CD14-positive monocyte (primary cell): ENCODE data around the gene YES1. TPM values are rescaled to one million over a fixed set of nuclear protein-coding genes. Genes with fewer than 3 reads are reported as not detected.

Experiments
- DNase-seq, 3 donors: peaks; one replicate each; pipeline ENCODE4 v3.0.0-alpha.2; 2011 to 2022
- H2AFZ ChIP-seq: 2 replicates; pipeline ENCODE4 v1.6.0; 2012; ENCODE audit warnings: mild to moderate bottlenecking, low read depth, low read length, inconsistent platforms; ENCODE audit not compliant: insufficient read depth, poor library complexity, severe bottlenecking
- H3K27ac ChIP-seq, 2 donors: 1 replicate in 1 of 2; 2 replicates in 1 of 2; pipeline ENCODE4 v1.5.1; 2012 to 2013; ENCODE audit warnings: low read length in 2 of 2, control low read depth in 1 of 2, inconsistent platforms in 1 of 2, low read depth in 1 of 2, mild to moderate bottlenecking in 1 of 2
- H3K27me3 ChIP-seq, 2 donors: one replicate each; pipeline versions ENCODE4 v1.6.0 to v1.6.1; 2011 to 2013; ENCODE audit warnings: low read length in 2 of 2; ENCODE audit not compliant: control insufficient read depth in 2 of 2, insufficient read depth in 2 of 2
- H3K36me3 ChIP-seq, 2 donors: replicated peaks in 1 of 2; 1 replicate in 1 of 2; 2 replicates in 1 of 2; pipeline versions ENCODE4 v1.5.1 to v1.6.1; 2012 to 2013; ENCODE audit warnings: low read length in 2 of 2, control low read depth in 1 of 2, inconsistent platforms in 1 of 2, mild to moderate bottlenecking in 1 of 2; ENCODE audit not compliant: insufficient read depth in 2 of 2, control insufficient read depth in 1 of 2
- H3K4me1 ChIP-seq, 2 donors: 1 replicate in 1 of 2; 2 replicates in 1 of 2; pipeline versions ENCODE4 v1.5.1 to v1.6.1; 2012 to 2013; ENCODE audit warnings: low read length in 2 of 2, control low read depth in 1 of 2, inconsistent platforms in 1 of 2, mild to moderate bottlenecking in 1 of 2, moderate library complexity in 1 of 2; ENCODE audit not compliant: insufficient read depth in 2 of 2, control insufficient read depth in 1 of 2
- H3K4me2 ChIP-seq: replicated peaks from 2 replicates; pipeline ENCODE3; 2012; ENCODE audit warnings: low read length, moderate library complexity, mild to moderate bottlenecking; ENCODE audit not compliant: poor library complexity, severe bottlenecking; ENCODE audit errors: extremely low read depth
- H3K4me3 ChIP-seq, 3 experiments: fragments of 200-600 bp in 1 of 3; sonication (generic) in 1 of 3; replicated peaks in 1 of 3; 1 replicate in 2 of 3; 2 replicates in 1 of 3; pipeline ENCODE4 v1.5.1; 2011 to 2013; ENCODE audit warnings: low read length in 3 of 3, mild to moderate bottlenecking in 3 of 3, control low read depth in 2 of 3, low read depth in 2 of 3, inconsistent platforms in 1 of 3, moderate library complexity in 1 of 3
- H3K79me2 ChIP-seq: 2 replicates; pipeline ENCODE4 v1.6.0; 2012; ENCODE audit warnings: mild to moderate bottlenecking, control low read depth, inconsistent platforms, low read length, moderate library complexity; ENCODE audit not compliant: insufficient read depth
- H3K9ac ChIP-seq: 2 replicates; pipeline ENCODE4 v1.6.0; 2017; ENCODE audit warnings: low read length, mild to moderate bottlenecking; ENCODE audit not compliant: insufficient read depth, poor library complexity, severe bottlenecking
- H3K9me3 ChIP-seq, 2 donors: replicated peaks in 1 of 2; 1 replicate in 1 of 2; 2 replicates in 1 of 2; pipeline versions ENCODE4 v1.5.1 to v1.6.1; 2012 to 2013; ENCODE audit warnings: low read length in 2 of 2, control low read depth in 1 of 2; ENCODE audit not compliant: control insufficient read depth in 1 of 2, insufficient read depth in 1 of 2
- H4K20me1 ChIP-seq: 2 replicates; pipeline ENCODE4 v1.6.0; 2012; ENCODE audit warnings: mild to moderate bottlenecking, low read length, control low read depth, moderate library complexity; ENCODE audit not compliant: insufficient read depth
- H3K27ac Mint-ChIP-seq, 7 donors: one replicate each; pipeline ENCODE4 v1.8.0; 2020; ENCODE audit warnings: mild to moderate bottlenecking in 7 of 7, mixed read lengths in 7 of 7, moderate library complexity in 6 of 7, inconsistent platforms in 2 of 7
- H3K27me3 Mint-ChIP-seq, 3 donors: one replicate each; pipeline ENCODE4 v1.8.0; 2021 to 2022; ENCODE audit warnings: low read depth in 3 of 3, mild to moderate bottlenecking in 3 of 3, mixed read lengths in 3 of 3, moderate library complexity in 3 of 3, inconsistent platforms in 1 of 3
- H3K36me3 Mint-ChIP-seq, 2 donors: one replicate each; pipeline ENCODE4 v1.8.0; 2020; ENCODE audit warnings: mixed read lengths in 2 of 2, inconsistent platforms in 1 of 2, mild to moderate bottlenecking in 1 of 2
- H3K4me1 Mint-ChIP-seq: one replicate; pipeline ENCODE4 v1.8.0; 2020; ENCODE audit warnings: mild to moderate bottlenecking, mixed read lengths
- H3K4me3 Mint-ChIP-seq, 2 donors: one replicate each; pipeline ENCODE4 v1.8.0; 2020; ENCODE audit warnings: mild to moderate bottlenecking in 2 of 2, mixed read lengths in 2 of 2, moderate library complexity in 1 of 2
- H3K9me3 Mint-ChIP-seq, 7 donors: one replicate each; pipeline ENCODE4 v1.8.0; 2020 to 2022; ENCODE audit warnings: mixed read lengths in 7 of 7, mild to moderate bottlenecking in 6 of 7, moderate library complexity in 6 of 7, inconsistent platforms in 2 of 7
- CTCF ChIP-seq: fragments of 200-600 bp; IDR thresholded peaks from one replicate; pipeline ENCODE4 v1.8.0; 2022; ENCODE audit warnings: antibody characterized with exemption, mild to moderate bottlenecking
- WGBS: methylation state at CpG from one replicate; pipeline ENCODE4 v1.1.5; 2013; ENCODE audit warnings: missing lambda C conversion rate; ENCODE audit not compliant: insufficient coverage; 5-methylcytosine and 5-hydroxymethylcytosine counted together
- intact Hi-C, 2 donors: fragments of 100-400 bp; cut with micrococcal nuclease; formaldehyde crosslinking; loops; one replicate each; pipeline versions ENCODE4 v1.15.0 to v1.15.1; 2023
- polyA plus RNA-seq, 3 donors: library from polyadenylated mRNA; depleted of rRNA in 1 of 3; unstranded in 2 of 3; stranded (reverse) in 1 of 3; fragments of 300-500 nt in 2 of 3; fragments of >200 nt in 1 of 3; fragmentation: Illumina TruSeq in 2 of 3; gene quantifications; 1 replicate in 2 of 3; 2 replicates in 1 of 3; pipeline ENCODE4 v1.2.3, GENCODE V29; 2012 to 2021

Gene YES1
- polyA plus RNA-seq, 3 donors, result not detected

GRCh38 chr18:679516-679915 lies 132.5 kb downstream of the YES1 start:
- Mint-ChIP-seq H3K36me3 (peaks cover 39 to 43% of the 10 kb centered on the region in 2 donors), H3K27ac (peak overlapping the region in 3 of 7 donors; percentile 3 to 60 (median 44)), H3K4me1 (no peaks in the 10 kb centered on the region), H3K9me3 (no peaks in the 10 kb centered on the region), H3K4me3 (no peak overlapping the region), H3K27me3 (no peaks in the 10 kb centered on the region)
- Histone ChIP-seq H2AFZ (no peak overlapping the region), H3K36me3 (peaks cover 4 to 47% of the 10 kb centered on the region in 2 donors), H3K4me1 (no peaks in the 10 kb centered on the region), H3K27me3 (no peaks in the 10 kb centered on the region), H3K79me2 (no peaks in the 10 kb centered on the region), H3K27ac (no peak overlapping the region), H3K9me3 (no peaks in the 10 kb centered on the region), H3K4me3 (no peak overlapping the region), H3K4me2 (no peak overlapping the region), H4K20me1 (no peaks in the 10 kb centered on the region), H3K9ac (no peak overlapping the region)
- DNase-seq, result no peak
- WGBS, result 100% methylated on average over 3 of the region's 4 CpGs
- intact Hi-C loops, result no loop called here
- TF ChIP-seq CTCF, result no peak

GRCh38 chr18:678482-679182 lies 133.4 kb downstream of the YES1 start:
- H3K27me3 Mint-ChIP-seq, result no peaks in the 10 kb centered on the region
- Histone ChIP-seq H3K4me1 (no peaks in the 10 kb centered on the region), H3K9ac (no peak overlapping the region), H3K4me3 (no peak overlapping the region), H3K36me3 (peaks cover 4 to 56% of the 10 kb centered on the region in 2 donors), H3K4me2 (no peak overlapping the region), H4K20me1 (no peaks in the 10 kb centered on the region), H3K9me3 (no peaks in the 10 kb centered on the region), H3K27ac (no peak overlapping the region), H3K27me3 (no peaks in the 10 kb centered on the region), H2AFZ (no peak overlapping the region), H3K79me2 (no peaks in the 10 kb centered on the region)
- peak overlapping the region in 2 of 7 donors; percentile 3 for H3K27ac Mint-ChIP-seq
- no peak overlapping the region for H3K4me3 Mint-ChIP-seq
- H3K4me1 Mint-ChIP-seq, result no peaks in the 10 kb centered on the region
- TF ChIP-seq CTCF, result no peak
- peaks cover 41 to 47% of the 10 kb centered on the region in 2 donors for H3K36me3 Mint-ChIP-seq
- H3K9me3 Mint-ChIP-seq, result no peaks in the 10 kb centered on the region
- WGBS, result 93% methylated on average over 13 of the region's 15 CpGs
- intact Hi-C loops, result no loop called here
- no peak for DNase-seq
